Measurements from ENCODE around the gene PRCC. TPM values are rescaled to one million over a fixed set of nuclear protein-coding genes. Genes with fewer than 3 reads are reported as not detected.

The PRCC gene
- total and polyA plus RNA-seq, 2 of the 13 experiments (the other 11 are each of a cell fraction or from before 2014, with no cell fraction given) = 24.2 to 40.5 TPM

DNA sequence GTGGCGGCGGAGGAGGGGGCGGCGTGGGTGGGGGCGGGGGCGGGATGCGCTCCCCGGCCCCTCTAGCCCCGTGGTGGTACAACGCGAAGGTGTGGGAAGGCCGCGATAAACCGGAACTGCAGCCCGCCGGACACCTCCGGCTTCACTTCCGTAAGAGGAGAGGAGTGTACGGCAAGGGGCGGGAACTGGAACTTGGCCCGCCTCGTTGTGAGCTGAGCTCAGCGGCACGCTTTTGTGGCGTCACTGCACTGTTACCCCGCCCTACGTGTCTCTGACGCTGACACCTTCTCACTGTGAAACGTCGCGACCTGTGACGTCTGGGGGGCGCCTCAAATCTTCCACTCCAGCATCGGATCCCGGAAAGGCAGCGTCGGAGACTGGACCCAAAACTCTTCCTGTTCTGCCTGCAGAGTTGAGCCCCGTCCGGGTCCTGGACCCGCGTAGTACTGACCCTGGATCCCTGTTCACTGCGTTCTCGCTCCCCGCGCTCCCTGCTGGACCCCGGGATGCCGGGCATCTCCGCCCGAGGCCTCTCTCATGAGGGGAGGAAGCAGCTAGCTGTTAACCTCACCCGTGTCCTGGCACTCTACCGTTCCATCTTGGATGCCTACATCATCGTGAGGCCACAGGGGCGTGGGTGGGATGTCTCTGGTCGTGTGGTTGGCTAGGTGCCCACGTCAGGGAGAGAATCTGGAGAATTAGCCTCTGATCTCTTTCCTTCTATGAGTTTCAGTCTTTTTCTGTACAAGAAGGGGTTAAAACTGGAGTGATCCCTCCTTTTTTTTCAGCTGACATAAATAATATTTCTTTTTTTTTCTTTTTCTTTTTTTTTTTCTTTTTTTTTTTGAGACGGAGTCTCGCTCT, 38.5 kb upstream of the PRCC start, which contains the start of gene ISG20L2:
Gene ISG20L2 (minus strand): TSS at position 168 of the 864 bp plus-strand sequence. CDS start 1,114 bp downstream, outside the sequence.
- FAIRE-seq (peak; percentile 61), DNase-seq (ENCODE audit: low spot score) (peak; percentile 90), ATAC-seq (peak; percentile 88)
- Histone ChIP-seq H3K27me3 (ENCODE audit: control insufficient read depth in 1 of 2, insufficient read depth in 2 of 2, low read length in 2 of 2) (no peaks in the 10 kb centered on the region; a peak in 1 of 5 replicates), H3K4me2 (ENCODE audit: low read depth, low read length) (peak within 1 kb of the TSS; percentile 97), H3K36me3 (replicated peaks in 1 of 2; ENCODE audit: control insufficient read depth in 1 of 2, insufficient read depth in 2 of 2, low read length in 2 of 2) (peaks cover 5 to 11% of the 10 kb centered on the region in 2 experiments), H3K9me3 (ENCODE audit: low read length) (no peaks in the 10 kb centered on the region), H3K4me1 (ENCODE audit: insufficient read depth, low read length) (peaks cover 49% of the 10 kb centered on the region), H3K9ac (ENCODE audit: insufficient read depth, low read depth, low read length) (peak within 1 kb of the TSS; percentile 89), H2AFZ (ENCODE audit: low read length) (peak within 1 kb of the TSS; percentile 87), H3K79me2 (ENCODE audit: insufficient read depth, low read length) (peaks cover 56% of the 10 kb centered on the region), H3K4me3 (replicated peaks in 1 of 3; ENCODE audit: insufficient read depth in 1 of 3, low read depth in 2 of 3, low read length in 3 of 3) (peak within 1 kb of the TSS; percentile 89 to 100 (median 98)), H4K20me1 (ENCODE audit: insufficient read depth, low read length) (peaks cover 17% of the 10 kb centered on the region), H3K27ac (ENCODE audit: extremely low read length, insufficient read depth, low read length) (peak within 1 kb of the TSS; percentile 79)
- intact Hi-C loops (cut with micrococcal nuclease; ENCODE audit: unreplicated experiment) (loop anchor here (2.0 to 10.0 kb wide), 2 partner anchors 20 to 64 kb away; no protein-coding TSS in a partner anchor), in situ Hi-C loops (cut with HindIII; ENCODE audit: extremely low pct_ligation_motif_present, low pct_unique_long_range_greater_than_20kb) (loop anchor here (5.0 kb wide), 2 partner anchors 38 to 42 kb away; partner anchors contain the start of gene PRCC)
- WGBS (ENCODE audit: low lambda C conversion rate) = 13% methylated on average over 18 of the region's 57 CpGs
- BruUV-seq (replicated peaks) = TSS peak; percentile 75
- ChIA-PET CTCF (ENCODE audit: low intra/inter-chr PET ratio, low total read pairs) (interaction anchor here (0.6 to 5.7 kb wide), 2 partner anchors 39 to 69 kb away, joined by 3 to 119 read pairs; no protein-coding TSS in a partner anchor), POLR2A (interaction anchor here (0.7 to 5.7 kb wide), 26 partner anchors 12 to 553 kb away, joined by 3 to 100 read pairs (median 5); partner anchors contain the start of genes CRABP2, HDGF, MRPL24 and PRCC)
- TF ChIP-seq ZNF616 (CRISPR knock-in tag; IDR thresholded peaks at IDR 0.05; ENCODE audit: low read depth) (no peak), SATB2 (CRISPR knock-in tag; IDR thresholded peaks at IDR 0.05) (no peak), ZNF629 (CRISPR knock-in tag; conservative IDR thresholded peaks at IDR 0.05) (no peak), SMAD3 (CRISPR knock-in tag; IDR thresholded peaks at IDR 0.05) (no peak), TP53 (CRISPR knock-in tag; conservative IDR thresholded peaks at IDR 0.05) (0 out of 2 replicates have a peak, but pooled peaks have one; percentile 28), RFXAP (CRISPR knock-in tag; IDR thresholded peaks at IDR 0.05; ENCODE audit: borderline replicate concordance) (no peak), ZNF549 (CRISPR knock-in tag; IDR thresholded peaks at IDR 0.05) (no peak), ZNF274 (CRISPR knock-in tag; IDR thresholded peaks at IDR 0.05) (no peak), ZNF335 (CRISPR knock-in tag; IDR thresholded peaks at IDR 0.05) (no peak), ZNF556 (CRISPR knock-in tag; IDR thresholded peaks at IDR 0.05; ENCODE audit: borderline replicate concordance) (no peak; the same call in 1 of the 2 replicates), PHF8 (CRISPR knock-in tag; IDR thresholded peaks at IDR 0.05) (peak; percentile 81), ZNF777 (CRISPR knock-in tag; IDR thresholded peaks at IDR 0.05) (no peak; the same call in 1 of the 2 replicates), KLF12 (CRISPR knock-in tag; IDR thresholded peaks at IDR 0.05; ENCODE audit: borderline replicate concordance) (no peak), FOXP1 (IDR thresholded peaks at IDR 0.05) (no peak), FOXP1 (CRISPR knock-in tag; IDR thresholded peaks at IDR 0.05) (no peak), ZNF678 (CRISPR knock-in tag; IDR thresholded peaks at IDR 0.05) (no peak), ZNF331 (CRISPR knock-in tag; IDR thresholded peaks at IDR 0.05) (0 out of 2 replicates have a peak, but pooled peaks have one; percentile 32), ZNF713 (CRISPR knock-in tag; IDR thresholded peaks at IDR 0.05) (no peak), MAFK (conservative IDR thresholded peaks at IDR 0.05 in 1 of 2, IDR thresholded peaks at IDR 0.05 in 1 of 2; ENCODE audit: low read length in 2 of 2) (no peak)
- TF ChIP-seq, protein P1, sequence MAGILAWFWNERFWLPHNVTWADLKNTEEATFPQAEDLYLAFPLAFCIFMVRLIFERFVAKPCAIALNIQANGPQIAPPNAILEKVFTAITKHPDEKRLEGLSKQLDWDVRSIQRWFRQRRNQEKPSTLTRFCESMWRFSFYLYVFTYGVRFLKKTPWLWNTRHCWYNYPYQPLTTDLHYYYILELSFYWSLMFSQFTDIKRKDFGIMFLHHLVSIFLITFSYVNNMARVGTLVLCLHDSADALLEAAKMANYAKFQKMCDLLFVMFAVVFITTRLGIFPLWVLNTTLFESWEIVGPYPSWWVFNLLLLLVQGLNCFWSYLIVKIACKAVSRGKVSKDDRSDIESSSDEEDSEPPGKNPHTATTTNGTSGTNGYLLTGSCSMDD (CRISPR knock-in tag; IDR thresholded peaks at IDR 0.05) = no peak
- TF ChIP-seq, protein P2, sequence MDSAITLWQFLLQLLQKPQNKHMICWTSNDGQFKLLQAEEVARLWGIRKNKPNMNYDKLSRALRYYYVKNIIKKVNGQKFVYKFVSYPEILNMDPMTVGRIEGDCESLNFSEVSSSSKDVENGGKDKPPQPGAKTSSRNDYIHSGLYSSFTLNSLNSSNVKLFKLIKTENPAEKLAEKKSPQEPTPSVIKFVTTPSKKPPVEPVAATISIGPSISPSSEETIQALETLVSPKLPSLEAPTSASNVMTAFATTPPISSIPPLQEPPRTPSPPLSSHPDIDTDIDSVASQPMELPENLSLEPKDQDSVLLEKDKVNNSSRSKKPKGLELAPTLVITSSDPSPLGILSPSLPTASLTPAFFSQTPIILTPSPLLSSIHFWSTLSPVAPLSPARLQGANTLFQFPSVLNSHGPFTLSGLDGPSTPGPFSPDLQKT (CRISPR knock-in tag; IDR thresholded peaks at IDR 0.05; ENCODE audit: borderline replicate concordance) = no peak
- TF ChIP-seq, protein P3, sequence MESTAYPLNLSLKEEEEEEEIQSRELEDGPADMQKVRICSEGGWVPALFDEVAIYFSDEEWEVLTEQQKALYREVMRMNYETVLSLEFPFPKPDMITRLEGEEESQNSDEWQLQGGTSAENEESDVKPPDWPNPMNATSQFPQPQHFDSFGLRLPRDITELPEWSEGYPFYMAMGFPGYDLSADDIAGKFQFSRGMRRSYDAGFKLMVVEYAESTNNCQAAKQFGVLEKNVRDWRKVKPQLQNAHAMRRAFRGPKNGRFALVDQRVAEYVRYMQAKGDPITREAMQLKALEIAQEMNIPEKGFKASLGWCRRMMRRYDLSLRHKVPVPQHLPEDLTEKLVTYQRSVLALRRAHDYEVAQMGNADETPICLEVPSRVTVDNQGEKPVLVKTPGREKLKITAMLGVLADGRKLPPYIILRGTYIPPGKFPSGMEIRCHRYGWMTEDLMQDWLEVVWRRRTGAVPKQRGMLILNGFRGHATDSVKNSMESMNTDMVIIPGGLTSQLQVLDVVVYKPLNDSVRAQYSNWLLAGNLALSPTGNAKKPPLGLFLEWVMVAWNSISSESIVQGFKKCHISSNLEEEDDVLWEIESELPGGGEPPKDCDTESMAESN (CRISPR knock-in tag; conservative IDR thresholded peaks at IDR 0.05) = no peak
